Mesendoderm (in vitro differentiated cells): ENCODE data around the gene KIAA1191. TPM values are rescaled to one million over a fixed set of nuclear protein-coding genes. Genes with fewer than 3 reads are reported as not detected.
A peak's percentile ranks its signal among the peaks of the same experiment; 100 is the strongest.
"Not testable (repeated sequence)": the region's sequence is repeated elsewhere in the genome, so short reads cannot be mapped to it uniquely, and the experiment has no call there.

Source experiments
- DNase-seq: peaks from one replicate; pipeline ENCODE4 v3.0.0; 2013
- H2AK5ac ChIP-seq: 2 replicates; pipeline ENCODE4 v1.6.1; 2013; ENCODE audit warnings: low read length, inconsistent platforms
- H2BK120ac ChIP-seq: 2 replicates; pipeline ENCODE4 v1.6.1; 2013; ENCODE audit warnings: low read depth, mild to moderate bottlenecking, low read length, moderate library complexity, mixed read lengths
- H2BK15ac ChIP-seq: replicated peaks from 2 replicates; pipeline ENCODE4 v1.6.1; 2013; ENCODE audit warnings: low read depth, mild to moderate bottlenecking, moderate library complexity
- H2BK5ac ChIP-seq: 2 replicates; pipeline ENCODE4 v1.6.1; 2013; ENCODE audit warnings: low read length, inconsistent platforms
- H3K18ac ChIP-seq: 2 replicates; pipeline ENCODE4 v1.6.1; 2013; ENCODE audit warnings: mild to moderate bottlenecking, low read length, mixed read lengths
- H3K23ac ChIP-seq: one replicate; pipeline ENCODE4 v1.6.1; 2013; ENCODE audit warnings: low read length
- H3K27ac ChIP-seq: 2 replicates; pipeline ENCODE4 v1.5.1; 2013; ENCODE audit warnings: low read depth, mild to moderate bottlenecking, inconsistent platforms, low read length, moderate library complexity
- H3K27me3 ChIP-seq: 2 replicates; pipeline ENCODE4 v1.6.1; 2013; ENCODE audit warnings: low read length, control low read depth, mild to moderate bottlenecking, inconsistent platforms; ENCODE audit not compliant: insufficient read depth, poor library complexity
- H3K36me3 ChIP-seq: 2 replicates; pipeline ENCODE4 v1.6.1; 2013; ENCODE audit warnings: low read length, inconsistent platforms; ENCODE audit not compliant: control insufficient read depth, insufficient read depth
- H3K4ac ChIP-seq: one replicate; pipeline ENCODE4 v1.6.1; 2013; ENCODE audit warnings: low read depth, mild to moderate bottlenecking, low read length, moderate library complexity
- H3K4me1 ChIP-seq: 2 replicates; pipeline ENCODE4 v1.6.1; 2013; ENCODE audit warnings: low read depth, low read length, inconsistent platforms; ENCODE audit not compliant: control insufficient read depth
- H3K4me2 ChIP-seq: 2 replicates; pipeline ENCODE4 v1.6.1; 2013; ENCODE audit warnings: low read length
- H3K4me3 ChIP-seq: 2 replicates; pipeline ENCODE4 v1.5.1; 2013; ENCODE audit warnings: mild to moderate bottlenecking, low read length
- H3K56ac ChIP-seq: one replicate; pipeline ENCODE4 v1.6.1; 2013; ENCODE audit warnings: low read length
- H3K79me1 ChIP-seq: 2 replicates; pipeline ENCODE4 v1.6.1; 2013; ENCODE audit warnings: low read length, inconsistent platforms
- H3K79me2 ChIP-seq: 2 replicates; pipeline ENCODE4 v1.6.1; 2013; ENCODE audit warnings: mild to moderate bottlenecking, low read length; ENCODE audit not compliant: control insufficient read depth, insufficient read depth
- H3K9ac ChIP-seq: 2 replicates; pipeline ENCODE4 v1.6.1; 2013; ENCODE audit warnings: low read length, inconsistent platforms
- H4K5ac ChIP-seq: one replicate; pipeline ENCODE4 v1.6.1; 2013; ENCODE audit warnings: low read length
- H4K8ac ChIP-seq: one replicate; pipeline ENCODE4 v1.6.1; 2013; ENCODE audit warnings: low read depth, mild to moderate bottlenecking, control low read depth, low read length, moderate library complexity
- WGBS: extraction: QIAGEN DNeasy Blood & Tissue Kit; methylation state at CpG from one replicate; pipeline ENCODE4 v1.1.7; 2013; ENCODE audit warnings: low lambda C conversion rate, missing lambda C conversion rate; ENCODE audit not compliant: insufficient coverage; ENCODE audit errors: extremely low coverage; 5-methylcytosine and 5-hydroxymethylcytosine counted together
- polyA plus RNA-seq, 2 experiments: library from polyadenylated mRNA; stranded (reverse); fragments of 200-250 nt; gene quantifications; one replicate each; pipeline ENCODE4 v1.2.3, GENCODE V29; 2013

KIAA1191 gene, protein sequence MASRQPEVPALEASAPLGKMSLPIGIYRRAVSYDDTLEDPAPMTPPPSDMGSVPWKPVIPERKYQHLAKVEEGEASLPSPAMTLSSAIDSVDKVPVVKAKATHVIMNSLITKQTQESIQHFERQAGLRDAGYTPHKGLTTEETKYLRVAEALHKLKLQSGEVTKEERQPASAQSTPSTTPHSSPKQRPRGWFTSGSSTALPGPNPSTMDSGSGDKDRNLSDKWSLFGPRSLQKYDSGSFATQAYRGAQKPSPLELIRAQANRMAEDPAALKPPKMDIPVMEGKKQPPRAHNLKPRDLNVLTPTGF
- polyA plus RNA-seq (2013, experiment 1 of 2) = 69.6 TPM
- 66.6 TPM for polyA plus RNA-seq (2013, experiment 2 of 2)

DNA sequence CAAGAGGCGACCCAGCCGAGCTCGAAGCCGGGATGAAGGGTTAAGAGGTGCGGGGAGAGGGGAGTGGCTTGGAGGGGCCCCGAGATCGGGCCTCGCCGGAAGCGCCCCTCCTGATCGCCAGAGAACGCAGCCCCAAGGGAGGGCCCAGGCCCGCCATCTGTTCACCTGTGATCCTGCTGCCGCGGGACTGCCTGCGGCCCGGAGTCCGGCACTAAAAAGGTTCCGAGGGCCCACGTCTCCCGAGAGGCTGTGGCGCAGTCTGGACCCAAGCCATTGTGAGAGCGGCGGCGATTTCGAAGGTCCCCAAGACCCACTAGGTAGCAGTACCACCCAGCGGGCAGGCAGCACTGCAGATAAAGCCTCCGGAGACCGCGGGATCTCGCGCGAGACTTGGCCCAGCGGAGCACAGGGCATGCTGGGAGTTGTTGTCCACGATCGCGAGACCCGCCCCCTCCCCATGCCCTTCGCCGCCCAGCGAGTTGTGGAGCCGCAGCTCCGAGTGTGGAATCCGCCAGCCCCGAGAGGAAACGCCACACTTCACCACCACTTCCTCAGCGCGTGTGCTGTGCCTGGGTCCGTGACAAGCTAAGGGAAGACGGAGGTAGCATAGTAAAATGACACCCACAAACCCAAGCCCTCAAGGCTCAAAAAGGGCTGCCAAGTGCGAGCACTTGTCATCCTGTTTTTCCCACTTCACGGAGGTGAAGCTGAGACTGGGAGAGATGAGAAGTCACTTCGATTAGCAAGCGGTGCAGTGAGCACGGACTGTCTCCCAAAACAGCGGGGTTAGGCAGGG is at the start of gene KIAA1191:
KIAA1191 (minus strand) TSS at position 328 of the 796 bp plus-strand sequence. CDS start 2,256 bp downstream, outside the sequence.
- peaks cover 2% of the 10 kb centered on the region for H3K36me3 ChIP-seq
- peak within 1 kb of the TSS; percentile 98 for H3K56ac ChIP-seq
- peak; percentile 90 for DNase-seq
- H3K27ac ChIP-seq = peak within 1 kb of the TSS; percentile 17
- no peak within 1 kb of the TSS for H2BK120ac ChIP-seq
- peak within 1 kb of the TSS; percentile 81 for H3K4me2 ChIP-seq
- peak within 1 kb of the TSS; percentile 99 for H3K4me3 ChIP-seq
- WGBS = no CpG with 5 or more reads among the region's 56 CpGs
- H2AK5ac ChIP-seq = no peak within 1 kb of the TSS
- no peaks in the 10 kb centered on the region for H3K27me3 ChIP-seq
- H4K5ac ChIP-seq = no peak within 1 kb of the TSS
- peaks cover 15% of the 10 kb centered on the region for H3K79me2 ChIP-seq
- peak within 1 kb of the TSS; percentile 60 for H3K4ac ChIP-seq
- peak within 1 kb of the TSS; percentile 42 for H3K18ac ChIP-seq
- no peak within 1 kb of the TSS for H3K23ac ChIP-seq
- H3K4me1 ChIP-seq = peaks cover 2% of the 10 kb centered on the region
- peak within 1 kb of the TSS; percentile 62 for H2BK5ac ChIP-seq
- H3K9ac ChIP-seq = peak within 1 kb of the TSS; percentile 98
- H2BK15ac ChIP-seq = no peak within 1 kb of the TSS
- H3K79me1 ChIP-seq = peaks cover 11% of the 10 kb centered on the region
- no peak within 1 kb of the TSS for H4K8ac ChIP-seq

GRCh38 chr5:176410486-176411180 is 49.1 kb upstream of the KIAA1191 start:
- Histone ChIP-seq H2AK5ac (no peak overlapping the region), H3K18ac (no peak overlapping the region), H3K56ac (no peak overlapping the region), H2BK5ac (no peak overlapping the region), H3K9ac (no peak overlapping the region), H3K79me2 (no peaks in the 10 kb centered on the region), H3K4ac (no peak overlapping the region), H3K36me3 (no peaks in the 10 kb centered on the region), H2BK15ac (no peak overlapping the region), H3K79me1 (no peaks in the 10 kb centered on the region), H3K27me3 (no peaks in the 10 kb centered on the region), H3K4me3 (no peak overlapping the region), H2BK120ac (no peak overlapping the region), H3K27ac (no peak overlapping the region), H4K8ac (no peak overlapping the region), H3K4me1 (no peaks in the 10 kb centered on the region), H3K23ac (no peak overlapping the region), H3K4me2 (no peak overlapping the region), H4K5ac (no peak overlapping the region)
- no CpG with 5 or more reads among the region's 5 CpGs for WGBS
- peak; percentile 17 for DNase-seq

DNA sequence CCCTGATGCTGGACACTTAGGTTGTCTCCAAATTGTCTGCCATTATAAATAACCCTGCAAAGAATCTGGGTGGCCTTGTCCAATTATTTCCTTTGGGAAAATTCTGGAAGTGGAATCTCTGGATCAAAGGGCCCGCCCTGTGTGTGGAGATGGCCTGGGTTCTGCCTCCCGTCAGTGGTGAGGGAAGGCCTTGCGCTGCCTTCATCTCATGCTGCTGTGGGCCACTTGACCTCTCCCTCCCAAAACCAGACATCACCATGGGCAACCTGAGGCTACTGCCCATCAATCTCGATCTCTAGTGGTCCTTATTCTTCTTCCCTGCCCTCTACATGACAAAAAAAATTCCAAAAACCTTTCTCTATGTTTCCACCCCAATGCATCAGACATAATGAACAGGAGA is 48.2 kb upstream of the KIAA1191 start:
- Histone ChIP-seq H3K27ac (no peak overlapping the region), H3K36me3 (no peaks in the 10 kb centered on the region), H3K4me3 (no peak overlapping the region), H2BK5ac (no peak overlapping the region), H4K5ac (no peak overlapping the region), H2AK5ac (no peak overlapping the region), H3K9ac (no peak overlapping the region), H3K23ac (no peak overlapping the region), H3K79me1 (no peaks in the 10 kb centered on the region), H3K4ac (no peak overlapping the region), H3K4me2 (no peak overlapping the region), H3K4me1 (no peaks in the 10 kb centered on the region), H3K18ac (no peak overlapping the region), H2BK15ac (no peak overlapping the region), H3K79me2 (no peaks in the 10 kb centered on the region), H3K56ac (no peak overlapping the region), H2BK120ac (no peak overlapping the region), H4K8ac (no peak overlapping the region), H3K27me3 (no peaks in the 10 kb centered on the region)
- DNase-seq = no peak
- no CpG with 5 or more reads among the region's 4 CpGs for WGBS

GRCh38 chr5:176408590-176408989 is 47.0 kb upstream of the KIAA1191 start:
- Histone ChIP-seq H3K56ac (no peak overlapping the region), H3K4me2 (no peak overlapping the region), H3K4me1 (no peaks in the 10 kb centered on the region), H3K27ac (no peak overlapping the region), H2BK5ac (no peak overlapping the region), H3K9ac (no peak overlapping the region), H2AK5ac (no peak overlapping the region), H3K79me1 (no peaks in the 10 kb centered on the region), H3K27me3 (no peaks in the 10 kb centered on the region), H3K18ac (no peak overlapping the region), H3K36me3 (no peaks in the 10 kb centered on the region), H4K8ac (no peak overlapping the region), H3K79me2 (no peaks in the 10 kb centered on the region), H4K5ac (no peak overlapping the region), H3K4me3 (no peak overlapping the region), H2BK120ac (no peak overlapping the region), H2BK15ac (no peak overlapping the region), H3K23ac (no peak overlapping the region), H3K4ac (no peak overlapping the region)
- WGBS = no CpG with 5 or more reads among the region's 5 CpGs
- no peak for DNase-seq

DNA sequence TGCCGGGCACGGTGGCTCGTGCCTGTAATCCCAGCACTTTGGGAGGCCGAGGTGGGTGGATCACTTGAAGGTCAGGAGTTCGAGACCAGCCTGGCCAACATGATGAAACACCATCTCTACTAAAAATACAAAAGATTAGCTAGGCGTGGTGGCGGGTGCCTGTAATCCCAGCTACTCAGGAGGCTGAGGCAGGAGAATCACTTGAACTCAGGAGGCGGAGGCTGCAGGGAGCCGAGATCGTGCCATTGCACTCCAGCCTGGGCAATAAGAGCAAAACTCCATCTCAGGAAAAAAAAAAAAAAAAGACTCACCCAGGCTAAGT is 46.6 kb upstream of the KIAA1191 start:
- H3K18ac ChIP-seq, H3K4me3 ChIP-seq, H2AK5ac ChIP-seq, H3K79me2 ChIP-seq, H3K9ac ChIP-seq, H3K27ac ChIP-seq, DNase-seq, H3K4ac ChIP-seq, H3K4me2 ChIP-seq, H4K5ac ChIP-seq, H3K56ac ChIP-seq, H3K23ac ChIP-seq, H4K8ac ChIP-seq, H3K4me1 ChIP-seq, H3K79me1 ChIP-seq, H2BK5ac ChIP-seq, H3K36me3 ChIP-seq, H2BK15ac ChIP-seq, H3K27me3 ChIP-seq, H2BK120ac ChIP-seq: not testable (repeated sequence)
- WGBS = no CpG with 5 or more reads among the region's 10 CpGs
